GM19099 (cell line): ENCODE measurements around the gene PTTG1IP.

ENCODE experiments used
- POLR2A ChIP-seq: IDR thresholded peaks from 3 replicates; pipeline ENCODE4 v1.6.1; 2011; ENCODE audit warnings: low read depth; ENCODE audit not compliant: insufficient read length; ENCODE audit errors: extremely low read depth

The PTTG1IP gene

GRCh38 chr21:44867999-44868700 is 5.3 kb downstream of the PTTG1IP start:
- no peak for TF ChIP-seq POLR2A

DNA sequence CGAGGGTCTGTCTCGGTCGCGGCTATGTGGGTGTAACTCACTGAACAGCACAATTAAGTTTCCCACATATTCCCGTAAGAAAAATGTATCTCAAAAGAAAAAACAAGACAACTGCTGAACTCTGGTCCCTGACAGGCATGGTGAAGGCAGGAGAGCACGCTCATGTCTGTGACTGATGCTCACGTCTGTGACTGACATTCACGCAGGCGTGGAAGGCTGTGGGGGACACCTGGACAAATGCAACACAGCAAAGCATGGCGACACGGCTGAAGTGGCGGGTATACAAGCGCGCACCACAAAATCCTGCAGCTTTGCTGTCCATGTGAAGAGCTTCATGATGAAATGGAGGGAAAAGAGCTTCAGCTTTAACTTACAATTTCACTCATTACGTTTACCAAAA is 6.0 kb downstream of the PTTG1IP start:
- no peak for TF ChIP-seq POLR2A

DNA sequence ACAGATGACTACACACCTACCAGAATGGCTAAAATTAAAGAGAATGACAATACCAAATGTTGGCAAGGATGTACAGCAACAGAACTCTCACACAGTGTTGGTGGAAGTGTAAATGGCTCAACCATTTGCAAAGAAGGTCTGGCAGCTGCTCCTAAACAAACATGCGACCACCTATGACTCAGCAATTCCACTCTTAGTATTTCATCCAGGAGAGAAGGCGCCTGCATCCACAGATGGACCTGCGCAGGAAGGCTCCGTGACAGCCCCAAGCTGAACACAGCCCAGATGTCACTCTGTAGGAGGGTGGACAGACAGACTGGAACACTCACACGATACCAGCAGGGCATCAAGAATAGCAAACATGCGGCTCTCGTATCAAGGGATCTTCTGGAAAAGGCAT is 6.7 kb downstream of the PTTG1IP start:
- TF ChIP-seq POLR2A: no peak

GRCh38 chr21:44865561-44866280 is 7.8 kb downstream of the PTTG1IP start:
- TF ChIP-seq POLR2A: no peak

GRCh38 chr21:44862869-44863685 is 10.4 kb downstream of the PTTG1IP start:
- TF ChIP-seq POLR2A: no peak

DNA sequence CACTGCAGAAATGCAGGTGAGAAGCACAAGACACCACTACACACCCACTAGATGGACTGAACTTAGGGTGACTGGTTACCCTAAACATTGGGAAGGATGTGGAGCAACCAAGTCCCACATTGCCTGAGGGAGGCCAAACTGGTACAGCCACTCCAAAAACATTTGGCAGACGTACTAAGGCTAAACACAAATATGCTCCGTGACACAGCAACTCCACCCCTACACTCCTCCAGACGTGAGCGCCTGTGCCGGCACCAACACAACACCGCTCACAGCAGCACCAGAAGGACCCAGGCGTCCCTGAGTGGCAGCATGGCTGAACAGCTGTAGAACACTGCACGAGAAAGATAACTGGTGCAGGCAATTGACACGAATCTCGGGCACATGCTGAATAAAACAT is 14.7 kb downstream of the PTTG1IP start:
- no peak for TF ChIP-seq POLR2A

- no peak for TF ChIP-seq POLR2A
These were observed 15.2 kb downstream of the PTTG1IP start for GRCh38 chr21:44858291-44858690.

- no peak for TF ChIP-seq POLR2A
These were observed 16.2 kb downstream of the PTTG1IP start for GRCh38 chr21:44857127-44857892.

- TF ChIP-seq POLR2A: no peak
These were observed 17.4 kb downstream of the PTTG1IP start for GRCh38 chr21:44856131-44856530.

- no peak for TF ChIP-seq POLR2A
These were observed 17.9 kb downstream of the PTTG1IP start for GRCh38 chr21:44855572-44855971.

GRCh38 chr21:44854664-44855446 is 18.6 kb downstream of the PTTG1IP start:
- no peak for TF ChIP-seq POLR2A

- TF ChIP-seq POLR2A: no peak
These were observed 19.2 kb downstream of the PTTG1IP start for GRCh38 chr21:44854391-44854663.

GRCh38 chr21:44853601-44854390 is 19.7 kb downstream of the PTTG1IP start:
- TF ChIP-seq POLR2A: no peak
